ENCODE results near the gene TRIOBP.
A peak's percentile ranks its signal among the peaks of the same experiment; 100 is the strongest.

TRIOBP gene

GRCh38 chr22:37805810-37806277 is 109.0 kb downstream of the TRIOBP start:
- TF ChIP-seq CTCF (IDR thresholded peaks at IDR 0.05; ENCODE audit: low read depth, low read length), result no peak
- no peak for DNase-seq (ENCODE audit: extremely low read depth, low read depth)

GRCh38 chr22:37806409-37807333 is 109.8 kb downstream of the TRIOBP start:
- TF ChIP-seq CTCF (IDR thresholded peaks at IDR 0.05; ENCODE audit: low read depth, low read length), result no peak
- no peak for DNase-seq (ENCODE audit: extremely low read depth, low read depth)

- DNase-seq (ENCODE audit: extremely low read depth, low read depth), result peak; percentile 93
- TF ChIP-seq CTCF (IDR thresholded peaks at IDR 0.05; ENCODE audit: low read depth, low read length), result no peak
Measured at GRCh38 chr22:37807410-37808293, 110.8 kb downstream of the TRIOBP start, which contains the start of gene GCAT. GCAT (plus strand) TSS chr22:37807934; CDS start chr22:37807968, 34 bp downstream.

GRCh38 chr22:37808294-37808657 is 111.4 kb downstream of the TRIOBP start:
- TF ChIP-seq CTCF (IDR thresholded peaks at IDR 0.05; ENCODE audit: low read depth, low read length), result no peak
- DNase-seq (ENCODE audit: extremely low read depth, low read depth), result no peak

- no peak for TF ChIP-seq CTCF (IDR thresholded peaks at IDR 0.05; ENCODE audit: low read depth, low read length)
- no peak for DNase-seq (ENCODE audit: extremely low read depth, low read depth)
Measured at GRCh38 chr22:37809672-37810333, 113.0 kb downstream of the TRIOBP start.

GRCh38 chr22:37811867-37812266 is 115.0 kb downstream of the TRIOBP start:
- DNase-seq (ENCODE audit: extremely low read depth, low read depth), result no peak
- no peak for TF ChIP-seq CTCF (IDR thresholded peaks at IDR 0.05; ENCODE audit: low read depth, low read length)
